ENCODE measurements around the gene RASD1.

DNA sequence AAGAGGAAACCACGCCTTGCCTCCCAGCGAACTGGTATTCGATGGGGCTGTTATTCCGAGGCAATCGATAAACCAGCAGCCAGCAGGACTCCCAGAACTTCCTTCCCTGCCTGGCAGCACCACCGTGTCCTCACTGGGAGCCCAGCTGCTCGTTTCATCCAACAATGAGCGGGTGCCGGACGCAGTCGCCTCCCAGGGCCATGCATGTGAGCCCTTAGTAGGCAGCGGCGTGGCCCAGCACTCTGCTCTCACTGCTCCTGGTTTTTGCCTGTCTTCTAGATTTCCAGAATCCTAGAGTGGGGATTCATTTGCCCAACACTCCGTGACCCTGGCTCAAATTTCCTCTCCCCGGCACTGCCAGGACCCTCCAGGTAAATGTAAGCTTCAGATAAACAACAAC is 29.1 kb upstream of the RASD1 start:
- TF ChIP-seq, protein P1, sequence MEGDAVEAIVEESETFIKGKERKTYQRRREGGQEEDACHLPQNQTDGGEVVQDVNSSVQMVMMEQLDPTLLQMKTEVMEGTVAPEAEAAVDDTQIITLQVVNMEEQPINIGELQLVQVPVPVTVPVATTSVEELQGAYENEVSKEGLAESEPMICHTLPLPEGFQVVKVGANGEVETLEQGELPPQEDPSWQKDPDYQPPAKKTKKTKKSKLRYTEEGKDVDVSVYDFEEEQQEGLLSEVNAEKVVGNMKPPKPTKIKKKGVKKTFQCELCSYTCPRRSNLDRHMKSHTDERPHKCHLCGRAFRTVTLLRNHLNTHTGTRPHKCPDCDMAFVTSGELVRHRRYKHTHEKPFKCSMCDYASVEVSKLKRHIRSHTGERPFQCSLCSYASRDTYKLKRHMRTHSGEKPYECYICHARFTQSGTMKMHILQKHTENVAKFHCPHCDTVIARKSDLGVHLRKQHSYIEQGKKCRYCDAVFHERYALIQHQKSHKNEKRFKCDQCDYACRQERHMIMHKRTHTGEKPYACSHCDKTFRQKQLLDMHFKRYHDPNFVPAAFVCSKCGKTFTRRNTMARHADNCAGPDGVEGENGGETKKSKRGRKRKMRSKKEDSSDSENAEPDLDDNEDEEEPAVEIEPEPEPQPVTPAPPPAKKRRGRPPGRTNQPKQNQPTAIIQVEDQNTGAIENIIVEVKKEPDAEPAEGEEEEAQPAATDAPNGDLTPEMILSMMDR (conservative IDR thresholded peaks at IDR 0.05 in 1 of 2, IDR thresholded peaks at IDR 0.05 in 1 of 2; ENCODE audit: extremely low read depth in 1 of 2, insufficient read depth in 1 of 2, low read depth in 1 of 2, low read length in 2 of 2) = no peak
- TF ChIP-seq EZH2 (IDR thresholded peaks at IDR 0.05; ENCODE audit: borderline replicate concordance, low read length) = no peak

All from mammary epithelial cell (primary cell).